Suprapubic skin (tissue), 4 donors: ENCODE results near the gene TMEM72. TPM values are rescaled to one million over a fixed set of nuclear protein-coding genes. Genes with fewer than 3 reads are reported as not detected.

ENCODE experiments used
- DNase-seq, 2 donors: peaks; one replicate each; pipeline ENCODE4 v3.0.0-alpha.2; 2019; ENCODE audit warnings: low spot score in 2 of 2
- H3K27ac ChIP-seq: fragments of 200-600 bp; sonication (generic); one replicate; pipeline ENCODE4 v1.5.1; 2019
- H3K27me3 ChIP-seq: fragments of 200-600 bp; sonication (generic); one replicate; pipeline ENCODE4 v1.5.1; 2019
- H3K36me3 ChIP-seq: fragments of 200-600 bp; sonication (generic); one replicate; pipeline ENCODE4 v1.5.1; 2019
- H3K4me1 ChIP-seq: fragments of 200-600 bp; sonication (generic); one replicate; pipeline ENCODE4 v1.5.1; 2019
- H3K4me3 ChIP-seq: fragments of 200-600 bp; sonication (generic); one replicate; pipeline ENCODE4 v1.5.1; 2019; ENCODE audit warnings: mild to moderate bottlenecking
- H3K9me3 ChIP-seq: fragments of 200-600 bp; sonication (generic); one replicate; pipeline ENCODE4 v1.5.1; 2019
- CTCF ChIP-seq, 2 donors: fragments of 200-600 bp in 1 of 2; fragments of 450-650 bp in 1 of 2; sonication (generic) in 1 of 2; IDR thresholded peaks; one replicate each; pipeline ENCODE4 v1.5.1; 2016 to 2019; ENCODE audit warnings: antibody characterized with exemption in 2 of 2, mild to moderate bottlenecking in 1 of 2, moderate library complexity in 1 of 2
- EP300 ChIP-seq: sonication (generic); formaldehyde crosslinking; IDR thresholded peaks from one replicate; pipeline ENCODE4 v1.6.1; 2017; ENCODE audit warnings: antibody characterized with exemption
- POLR2A ChIP-seq, 2 donors: fragments of 450-650 bp; IDR thresholded peaks; one replicate each; pipeline ENCODE4 v1.6.1; 2017; ENCODE audit warnings: antibody characterized with exemption in 2 of 2, mild to moderate bottlenecking in 2 of 2, moderate library complexity in 2 of 2
- POLR2AphosphoS5 ChIP-seq, 3 donors: sonication (generic); formaldehyde crosslinking; IDR thresholded peaks; one replicate each; pipeline ENCODE4 v1.6.1; 2017; ENCODE audit warnings: antibody characterized with exemption in 3 of 3
- WGBS: methylation state at CpG from one replicate; pipeline ENCODE4 v1.1.5; 2018; 5-methylcytosine and 5-hydroxymethylcytosine counted together
- total RNA-seq, 4 donors: library from RNA; depleted of rRNA; stranded (reverse); fragments of >200 nt; gene quantifications; one replicate each; pipeline ENCODE4 v1.1.0, GENCODE V29; 2016

Gene TMEM72
- total RNA-seq, 4 donors from 2014 or later: not detected

GRCh38 chr10:44895280-44895679, 15.9 kb upstream of the TMEM72 start:
- DNase-seq: no peak
- H3K27me3 ChIP-seq: no peaks in the 10 kb centered on the region
- no peaks in the 10 kb centered on the region for H3K4me1 ChIP-seq
- H3K9me3 ChIP-seq: no peaks in the 10 kb centered on the region
- H3K27ac ChIP-seq: no peak overlapping the region
- TF ChIP-seq POLR2AphosphoS5 (IDR thresholded peaks at IDR 0.05): no peak
- no peak for TF ChIP-seq CTCF (IDR thresholded peaks at IDR 0.05)
- no peak for TF ChIP-seq POLR2A (IDR thresholded peaks at IDR 0.05)
- no peak for TF ChIP-seq EP300
- no peak overlapping the region for H3K4me3 ChIP-seq
- WGBS: 93% methylated on average over 5 of the region's 5 CpGs
- no peaks in the 10 kb centered on the region for H3K36me3 ChIP-seq

GRCh38 chr10:44897049-44897448, 14.1 kb upstream of the TMEM72 start:
- 96% methylated on average over 7 of the region's 7 CpGs for WGBS
- DNase-seq: no peak
- TF ChIP-seq EP300 (no peak), POLR2A (IDR thresholded peaks at IDR 0.05) (no peak), CTCF (IDR thresholded peaks at IDR 0.05) (no peak), POLR2AphosphoS5 (IDR thresholded peaks at IDR 0.05) (no peak)
- no peak overlapping the region for H3K4me3 ChIP-seq
- H3K4me1 ChIP-seq: no peaks in the 10 kb centered on the region
- H3K9me3 ChIP-seq: no peaks in the 10 kb centered on the region
- H3K27me3 ChIP-seq: no peaks in the 10 kb centered on the region
- H3K36me3 ChIP-seq: no peaks in the 10 kb centered on the region
- no peak overlapping the region for H3K27ac ChIP-seq

- TF ChIP-seq CTCF (IDR thresholded peaks at IDR 0.05) (no peak), POLR2A (IDR thresholded peaks at IDR 0.05) (no peak)
- Histone ChIP-seq H3K27ac (no peak overlapping the region), H3K4me1 (no peaks in the 10 kb centered on the region), H3K27me3 (no peaks in the 10 kb centered on the region), H3K9me3 (no peaks in the 10 kb centered on the region), H3K36me3 (no peaks in the 10 kb centered on the region), H3K4me3 (no peak overlapping the region)
- 69% methylated on average over 3 of the region's 4 CpGs for WGBS
- no peak for DNase-seq
Measured at GRCh38 chr10:44898665-44899064, 12.5 kb upstream of the TMEM72 start.

GRCh38 chr10:44899450-44900080, 11.6 kb upstream of the TMEM72 start:
- TF ChIP-seq EP300: no peak
- TF ChIP-seq POLR2AphosphoS5 (IDR thresholded peaks at IDR 0.05): no peak
- no peak for TF ChIP-seq POLR2A (IDR thresholded peaks at IDR 0.05)
- no peak for TF ChIP-seq CTCF (IDR thresholded peaks at IDR 0.05)
- 83% methylated on average over 5 of the region's 5 CpGs for WGBS
- no peaks in the 10 kb centered on the region for H3K27me3 ChIP-seq
- no peaks in the 10 kb centered on the region for H3K9me3 ChIP-seq
- DNase-seq: no peak
- no peaks in the 10 kb centered on the region for H3K4me1 ChIP-seq
- no peaks in the 10 kb centered on the region for H3K36me3 ChIP-seq
- no peak overlapping the region for H3K27ac ChIP-seq
- H3K4me3 ChIP-seq: no peak overlapping the region

GRCh38 chr10:44902941-44903545, 8.1 kb upstream of the TMEM72 start:
- Histone ChIP-seq H3K9me3 (no peaks in the 10 kb centered on the region), H3K4me1 (no peaks in the 10 kb centered on the region), H3K4me3 (no peak overlapping the region), H3K27me3 (no peaks in the 10 kb centered on the region), H3K27ac (no peak overlapping the region), H3K36me3 (no peaks in the 10 kb centered on the region)
- WGBS: 61% methylated on average over 9 of the region's 9 CpGs
- no peak for TF ChIP-seq EP300
- no peak for TF ChIP-seq CTCF (IDR thresholded peaks at IDR 0.05)
- TF ChIP-seq POLR2AphosphoS5 (IDR thresholded peaks at IDR 0.05): no peak
- no peak for TF ChIP-seq POLR2A (IDR thresholded peaks at IDR 0.05)
- DNase-seq: no peak
